Stimulated activated CD8-positive, alpha-beta memory T cell treated with anti-CD3 and anti-CD28 coated beads, Interleukin-2, amount 100 ng/mL, for 1 hour (primary cell): Measurements from ENCODE around the gene VIT.
A peak's percentile ranks its signal among the peaks of the same experiment; 100 is the strongest.

Experiments
- DNase-seq, 2 donors: peaks; one replicate each; pipeline ENCODE4 v3.0.0-alpha.2; 2020; ENCODE audit warnings: low read depth in 2 of 2

Gene VIT

GRCh38 chr2:36769106-36769505, 72.6 kb downstream of the VIT start:
- no peak for DNase-seq

- peak in 1 of 2 donors; percentile 3 for DNase-seq
Measured at GRCh38 chr2:36770542-36771287, 74.2 kb downstream of the VIT start.

GRCh38 chr2:36771671-36772070, 75.2 kb downstream of the VIT start:
- no peak for DNase-seq

- DNase-seq: no peak
Measured at GRCh38 chr2:36773947-36774346, 77.4 kb downstream of the VIT start.

GRCh38 chr2:36775261-36775660, 78.8 kb downstream of the VIT start:
- DNase-seq: no peak

- DNase-seq: no peak
Measured at GRCh38 chr2:36775806-36776205, 79.3 kb downstream of the VIT start.

GRCh38 chr2:36777272-36777671, 80.8 kb downstream of the VIT start:
- no peak for DNase-seq

GRCh38 chr2:36777788-36778187, 81.3 kb downstream of the VIT start:
- DNase-seq: no peak

GRCh38 chr2:36779462-36779861, 83.0 kb downstream of the VIT start:
- no peak for DNase-seq

GRCh38 chr2:36780231-36780839, 83.8 kb downstream of the VIT start:
- DNase-seq: no peak

GRCh38 chr2:36781907-36782720, 85.6 kb downstream of the VIT start:
- no peak for DNase-seq

- DNase-seq: no peak
Measured at GRCh38 chr2:36783246-36783645, 86.7 kb downstream of the VIT start.

- peak; percentile 22 to 25 for DNase-seq
Measured at GRCh38 chr2:36785179-36785795, 88.8 kb downstream of the VIT start.

- no peak for DNase-seq
Measured at GRCh38 chr2:36789181-36789804, 92.8 kb downstream of the VIT start.

- DNase-seq: no peak
Measured at GRCh38 chr2:36792951-36793350, 96.4 kb downstream of the VIT start.

GRCh38 chr2:36797324-36798070, 101.0 kb downstream of the VIT start:
- DNase-seq: no peak

GRCh38 chr2:36798724-36799123, 102.2 kb downstream of the VIT start:
- no peak for DNase-seq

- DNase-seq: peak; percentile 21 to 23
Measured at GRCh38 chr2:36800381-36800780, 103.9 kb downstream of the VIT start.

GRCh38 chr2:36801088-36801487, 104.6 kb downstream of the VIT start:
- DNase-seq: no peak

GRCh38 chr2:36802952-36803351, 106.4 kb downstream of the VIT start:
- DNase-seq: no peak

- DNase-seq: no peak
Measured at GRCh38 chr2:36805635-36806224, 109.2 kb downstream of the VIT start.
